Thoracic aorta (tissue), 2 donors: Measurements from ENCODE around the gene METTL16. TPM values are rescaled to one million over a fixed set of nuclear protein-coding genes. Genes with fewer than 3 reads are reported as not detected.
"Not testable (repeated sequence)": the region's sequence is repeated elsewhere in the genome, so short reads cannot be mapped to it uniquely, and the experiment has no call there.

Source experiments
- ATAC-seq: fragments of 150-250 bp; one replicate; pipeline ENCODE4 v1.8.0; 2017; ENCODE audit warnings: low read depth; ENCODE audit not compliant: insufficient number of reproducible peaks, low FRiP score
- DNase-seq: peaks from one replicate; pipeline ENCODE4 v3.0.0-alpha.2; 2020; ENCODE audit warnings: low spot score
- H3K27ac ChIP-seq, 2 donors: fragments of 200-600 bp; sonication (generic); 1 replicate in 1 of 2; 2 replicates in 1 of 2; pipeline ENCODE4 v1.5.1; 2016; ENCODE audit warnings: mild to moderate bottlenecking in 2 of 2, moderate library complexity in 2 of 2
- H3K27me3 ChIP-seq: fragments of 200-600 bp; sonication (generic); replicated peaks from 2 replicates; pipeline ENCODE4 v1.6.0; 2016; ENCODE audit warnings: mild to moderate bottlenecking; ENCODE audit not compliant: insufficient read depth
- H3K36me3 ChIP-seq: fragments of 200-600 bp; sonication (generic); one replicate; pipeline ENCODE4 v1.5.1; 2016
- H3K4me1 ChIP-seq, 2 donors: fragments of 200-600 bp; sonication (generic); 1 replicate in 1 of 2; 2 replicates in 1 of 2; pipeline versions ENCODE4 v1.5.1 to v1.6.0; 2016; ENCODE audit warnings: low read depth in 2 of 2, mild to moderate bottlenecking in 1 of 2; ENCODE audit not compliant: control insufficient read depth in 1 of 2
- H3K4me3 ChIP-seq: fragments of 200-600 bp; sonication (generic); 2 replicates; pipeline ENCODE4 v1.5.1; 2016; ENCODE audit warnings: mild to moderate bottlenecking
- H3K9me3 ChIP-seq: fragments of 200-600 bp; sonication (generic); 2 replicates; pipeline ENCODE4 v1.5.1; 2016
- CTCF ChIP-seq: fragments of 200-600 bp; sonication (generic); IDR thresholded peaks from one replicate; pipeline ENCODE4 v1.5.1; 2019; ENCODE audit warnings: antibody characterized with exemption
- total RNA-seq, 2 donors: library from RNA; depleted of rRNA; stranded (reverse); fragments of >200 nt; gene quantifications; one replicate each; pipeline versions ENCODE4 v1.1.0 to v1.2.3, GENCODE V29; 2016

Gene METTL16
- total RNA-seq, 2 donors from 2014 or later: 37.6 to 37.9 TPM

GRCh38 chr17:2440930-2441329 is 70.8 kb downstream of the METTL16 start:
- no peak overlapping the region for H3K4me3 ChIP-seq
- H3K9me3 ChIP-seq: no peaks in the 10 kb centered on the region
- no peak for TF ChIP-seq CTCF
- H3K27me3 ChIP-seq: no peaks in the 10 kb centered on the region
- H3K4me1 ChIP-seq: no peaks in the 10 kb centered on the region
- DNase-seq (no peak), ATAC-seq (no peak)
- H3K27ac ChIP-seq: no peak overlapping the region
- peaks cover 27% of the 10 kb centered on the region for H3K36me3 ChIP-seq

GRCh38 chr17:2439997-2440396 is 71.7 kb downstream of the METTL16 start:
- ATAC-seq, H3K4me3 ChIP-seq, DNase-seq, H3K9me3 ChIP-seq, H3K27ac ChIP-seq, H3K4me1 ChIP-seq, H3K27me3 ChIP-seq: not testable (repeated sequence)
- H3K36me3 ChIP-seq: peaks cover 27% of the 10 kb centered on the region

- Histone ChIP-seq H3K9me3 (no peaks in the 10 kb centered on the region), H3K36me3 (peaks cover 27% of the 10 kb centered on the region), H3K4me1 (no peaks in the 10 kb centered on the region), H3K27ac (no peak overlapping the region), H3K4me3 (no peak overlapping the region), H3K27me3 (no peaks in the 10 kb centered on the region)
- ATAC-seq (no peak), DNase-seq (no peak)
- no peak for TF ChIP-seq CTCF
Observed at GRCh38 chr17:2438823-2439222, 72.9 kb downstream of the METTL16 start.

GRCh38 chr17:2436316-2436905 is 75.3 kb downstream of the METTL16 start:
- ATAC-seq: no peak
- no peaks in the 10 kb centered on the region for H3K9me3 ChIP-seq
- no peak for TF ChIP-seq CTCF
- no peaks in the 10 kb centered on the region for H3K27me3 ChIP-seq
- no peak overlapping the region for H3K4me3 ChIP-seq
- H3K36me3 ChIP-seq: peaks cover 32% of the 10 kb centered on the region
- no peak for DNase-seq
- no peaks in the 10 kb centered on the region for H3K4me1 ChIP-seq
- no peak overlapping the region for H3K27ac ChIP-seq

- ATAC-seq: no peak
- Histone ChIP-seq H3K36me3 (peaks cover 29% of the 10 kb centered on the region), H3K4me3 (no peak overlapping the region), H3K27me3 (no peaks in the 10 kb centered on the region), H3K4me1 (no peaks in the 10 kb centered on the region), H3K27ac (no peak overlapping the region), H3K9me3 (no peaks in the 10 kb centered on the region)
- DNase-seq: no peak
- no peak for TF ChIP-seq CTCF
Observed at GRCh38 chr17:2435862-2436261, 75.8 kb downstream of the METTL16 start.

- no peaks in the 10 kb centered on the region for H3K27me3 ChIP-seq
- ATAC-seq (no peak), DNase-seq (no peak)
- no peak overlapping the region for H3K4me3 ChIP-seq
- TF ChIP-seq CTCF: no peak
- peaks cover 23% of the 10 kb centered on the region for H3K36me3 ChIP-seq
- H3K4me1 ChIP-seq: no peaks in the 10 kb centered on the region
- no peaks in the 10 kb centered on the region for H3K9me3 ChIP-seq
- no peak overlapping the region for H3K27ac ChIP-seq
Observed at GRCh38 chr17:2435181-2435741, 76.4 kb downstream of the METTL16 start.
